ENCODE data around the gene SPOCK1.

- no peak for TF ChIP-seq EZH2 (IDR thresholded peaks at IDR 0.05; ENCODE audit: insufficient read depth, poor library complexity, severe bottlenecking)
- no peak for TF ChIP-seq EZH2phosphoT487 (IDR thresholded peaks at IDR 0.05; ENCODE audit: insufficient read depth, low read depth)
Observed at GRCh38 chr5:137304226-137304874, 194.8 kb downstream of the SPOCK1 start.
